Muscle layer of duodenum (tissue), 2 donors: ENCODE measurements around the gene SLC7A6OS.
A peak's percentile ranks its signal among the peaks of the same experiment; 100 is the strongest.

Experiments used
- H3K27ac ChIP-seq: one replicate; pipeline ENCODE4 v1.7.0; 2013; ENCODE audit warnings: mild to moderate bottlenecking, low read length
- H3K27me3 ChIP-seq: one replicate; pipeline ENCODE4 v1.7.0; 2013; ENCODE audit warnings: low read depth, mild to moderate bottlenecking, control low read depth, low read length
- H3K36me3 ChIP-seq, 2 donors: one replicate each; pipeline ENCODE4 v1.7.0; 2013; ENCODE audit warnings: low read length in 2 of 2, control low read depth in 1 of 2, mild to moderate bottlenecking in 1 of 2; ENCODE audit not compliant: insufficient read depth in 2 of 2, control insufficient read depth in 1 of 2
- H3K4me1 ChIP-seq, 2 donors: one replicate each; pipeline ENCODE4 v1.7.0; 2013; ENCODE audit warnings: low read length in 2 of 2, mild to moderate bottlenecking in 2 of 2, control low read depth in 1 of 2, moderate library complexity in 1 of 2; ENCODE audit not compliant: insufficient read depth in 2 of 2, control insufficient read depth in 1 of 2
- H3K4me3 ChIP-seq, 2 donors: one replicate each; pipeline ENCODE4 v1.7.0; 2013; ENCODE audit warnings: low read length in 2 of 2, low read depth in 1 of 2, mild to moderate bottlenecking in 1 of 2
- H3K9me3 ChIP-seq, 2 donors: one replicate each; pipeline ENCODE4 v1.7.0; 2013; ENCODE audit warnings: low read length in 2 of 2, control low read depth in 1 of 2, mild to moderate bottlenecking in 1 of 2; ENCODE audit not compliant: control insufficient read depth in 1 of 2
- donor health status: healthy.

Gene SLC7A6OS

GRCh38 chr16:68274441-68274840 lies 36.3 kb downstream of the SLC7A6OS start:
- Histone ChIP-seq H3K4me1 (peaks cover 4 to 13% of the 10 kb centered on the region in 2 donors), H3K27ac (no peak overlapping the region), H3K4me3 (no peak overlapping the region), H3K36me3 (peaks cover 2 to 6% of the 10 kb centered on the region in 2 donors), H3K9me3 (no peaks in the 10 kb centered on the region), H3K27me3 (no peaks in the 10 kb centered on the region)

DNA sequence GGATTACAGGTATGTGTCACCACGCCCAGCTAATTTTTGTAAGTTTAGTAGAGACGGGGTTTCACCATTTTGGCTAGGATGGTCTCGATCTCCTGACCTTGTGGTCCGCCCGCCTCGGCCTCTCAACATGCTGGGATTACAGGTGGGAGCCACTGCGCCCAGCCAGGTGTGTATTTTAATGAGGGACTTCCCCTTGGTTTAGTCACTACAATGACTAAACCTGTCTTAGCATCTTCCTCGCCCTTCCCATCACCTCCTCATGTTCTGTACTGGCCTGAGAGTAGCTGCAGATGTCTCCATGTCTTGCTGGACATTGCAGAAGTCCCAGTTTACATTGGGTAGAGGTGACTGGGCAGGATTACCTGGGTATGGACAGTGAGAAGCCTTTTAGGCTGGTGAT lies 36.9 kb downstream of the SLC7A6OS start:
- H3K9me3 ChIP-seq = no peaks in the 10 kb centered on the region
- H3K36me3 ChIP-seq = peaks cover 0 to 6% of the 10 kb centered on the region in 2 donors
- H3K4me1 ChIP-seq = peaks cover 4 to 13% of the 10 kb centered on the region in 2 donors
- H3K4me3 ChIP-seq = no peak overlapping the region
- H3K27ac ChIP-seq = no peak overlapping the region
- H3K27me3 ChIP-seq = no peaks in the 10 kb centered on the region

- Histone ChIP-seq H3K27me3 (no peaks in the 10 kb centered on the region), H3K36me3 (peaks cover 0 to 6% of the 10 kb centered on the region in 2 donors), H3K4me1 (peaks cover 4 to 13% of the 10 kb centered on the region in 2 donors), H3K9me3 (no peaks in the 10 kb centered on the region), H3K4me3 (no peak overlapping the region), H3K27ac (no peak overlapping the region)
These were observed 37.3 kb downstream of the SLC7A6OS start for GRCh38 chr16:68273459-68273858.

- peaks cover 4 to 20% of the 10 kb centered on the region in 2 donors for H3K4me1 ChIP-seq
- no peak overlapping the region for H3K4me3 ChIP-seq
- H3K9me3 ChIP-seq = no peaks in the 10 kb centered on the region
- H3K36me3 ChIP-seq = peaks cover 0 to 6% of the 10 kb centered on the region in 2 donors
- no peaks in the 10 kb centered on the region for H3K27me3 ChIP-seq
- no peak overlapping the region for H3K27ac ChIP-seq
These were observed 38.1 kb downstream of the SLC7A6OS start for GRCh38 chr16:68272507-68273209.

DNA sequence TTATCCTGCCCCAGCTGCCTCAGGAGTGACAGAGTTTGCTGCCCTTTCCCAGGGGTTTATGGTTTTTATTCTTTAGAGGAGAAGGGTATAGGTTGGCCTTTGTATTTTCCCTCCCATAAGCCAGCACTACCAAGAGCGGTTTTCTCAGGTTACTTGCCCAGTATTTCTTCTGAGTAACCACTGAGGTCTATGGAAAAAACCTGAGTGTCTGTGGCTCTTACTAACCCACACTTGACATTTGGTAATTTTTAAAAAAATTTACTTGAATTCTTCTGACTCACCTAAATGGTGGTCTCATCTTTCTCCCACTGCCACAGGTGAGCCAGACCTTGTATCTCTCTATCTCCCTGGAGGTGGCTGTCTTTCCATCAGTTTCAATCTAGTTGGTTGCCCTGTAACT lies 40.4 kb downstream of the SLC7A6OS start:
- H3K27me3 ChIP-seq = no peaks in the 10 kb centered on the region
- H3K9me3 ChIP-seq = no peaks in the 10 kb centered on the region
- H3K4me3 ChIP-seq = no peak overlapping the region
- no peak overlapping the region for H3K27ac ChIP-seq
- peaks cover 0 to 18% of the 10 kb centered on the region in 2 donors for H3K4me1 ChIP-seq
- peaks cover 0 to 6% of the 10 kb centered on the region in 2 donors for H3K36me3 ChIP-seq

- Histone ChIP-seq H3K4me3 (no peak overlapping the region), H3K27ac (no peak overlapping the region), H3K9me3 (no peaks in the 10 kb centered on the region), H3K4me1 (peaks cover 0 to 18% of the 10 kb centered on the region in 2 donors), H3K27me3 (no peaks in the 10 kb centered on the region), H3K36me3 (peaks cover under 1 to 5% of the 10 kb centered on the region in 2 donors)
These were observed 41.0 kb downstream of the SLC7A6OS start for GRCh38 chr16:68269793-68270192.

DNA sequence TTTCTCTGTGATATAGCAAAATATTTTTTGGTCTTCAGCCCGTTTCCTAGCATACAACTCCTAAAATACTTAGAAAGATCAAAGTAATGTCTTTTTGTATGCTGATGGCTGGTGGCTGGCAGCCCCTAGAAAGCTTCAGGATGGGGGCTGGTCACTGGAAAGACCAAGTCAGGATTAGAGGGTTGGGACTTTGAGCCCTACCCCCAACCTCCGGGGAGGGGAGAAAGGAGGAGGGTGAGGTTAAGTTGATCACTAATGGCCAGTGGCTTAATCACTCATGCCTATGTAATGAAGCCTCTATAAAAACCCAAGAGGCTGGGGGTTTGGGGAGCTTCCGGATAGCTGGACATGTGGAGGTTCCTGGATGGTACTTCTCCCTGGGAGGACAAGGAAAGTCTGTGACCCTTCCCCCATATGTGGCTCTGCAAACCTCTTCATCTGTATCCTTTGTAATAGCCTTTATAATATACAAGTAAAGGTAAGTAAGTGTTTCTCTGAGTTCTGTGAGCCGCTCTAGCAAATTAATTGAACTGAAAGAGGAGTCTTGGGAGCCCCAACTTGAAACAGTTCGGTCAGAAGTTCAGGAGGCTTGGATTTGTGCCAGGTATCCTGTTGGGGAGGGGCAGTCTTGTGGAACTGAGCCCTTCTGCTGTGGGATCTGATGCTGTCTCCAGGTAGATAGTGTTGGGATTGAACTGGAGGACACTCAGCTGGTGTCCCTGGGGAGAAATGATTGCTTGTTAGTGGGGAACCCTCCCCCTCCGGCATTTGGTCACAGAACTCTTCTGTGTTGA lies 42.9 kb downstream of the SLC7A6OS start:
- no peaks in the 10 kb centered on the region for H3K9me3 ChIP-seq
- no peak overlapping the region for H3K27ac ChIP-seq
- H3K36me3 ChIP-seq = peaks cover 0 to 4% of the 10 kb centered on the region in 2 donors
- H3K4me3 ChIP-seq = no peak overlapping the region
- no peaks in the 10 kb centered on the region for H3K27me3 ChIP-seq
- peaks cover 0 to 25% of the 10 kb centered on the region in 2 donors for H3K4me1 ChIP-seq

DNA sequence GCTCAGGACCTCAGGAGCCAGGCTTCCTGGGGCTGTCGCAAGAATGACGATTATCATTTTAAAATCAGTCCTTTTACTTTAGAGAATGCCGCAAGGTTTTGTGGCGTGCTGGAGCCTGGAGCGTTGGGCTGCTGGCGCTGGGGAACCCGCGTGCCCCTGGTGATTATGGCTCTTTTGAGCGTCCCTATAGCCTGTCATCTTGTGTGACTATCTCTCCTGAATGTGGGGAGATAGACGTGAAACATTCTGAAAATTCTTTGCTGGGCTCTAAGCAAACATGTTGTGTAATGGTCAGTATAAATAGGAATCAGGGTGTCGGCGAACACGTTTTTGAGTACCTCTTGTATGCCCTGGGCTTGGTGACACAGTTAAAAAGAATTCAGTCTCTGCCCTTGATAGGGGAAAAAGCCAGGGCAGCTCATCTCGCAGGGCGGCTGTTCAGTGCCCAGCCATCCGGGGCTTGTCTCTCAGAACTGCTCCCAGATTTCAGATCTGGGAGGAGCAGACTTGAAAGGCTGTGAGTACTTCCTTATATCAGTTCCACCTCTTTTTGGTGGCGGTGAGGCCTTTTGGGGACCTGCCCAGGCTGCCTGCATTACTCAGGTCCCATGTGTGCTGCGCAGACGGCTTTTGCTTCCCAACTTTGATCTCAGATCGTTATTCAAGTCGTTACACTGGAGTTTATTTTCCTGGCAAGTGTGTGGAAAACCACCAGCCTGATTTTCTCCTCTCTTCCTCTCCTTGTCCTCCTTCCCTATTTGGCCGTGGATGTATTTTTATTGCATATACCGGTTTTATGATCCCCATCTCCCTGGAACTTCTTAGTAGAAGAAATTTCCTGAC lies 45.4 kb downstream of the SLC7A6OS start:
- H3K9me3 ChIP-seq = no peaks in the 10 kb centered on the region
- H3K27ac ChIP-seq = peak overlapping the region; percentile 89
- no peaks in the 10 kb centered on the region for H3K27me3 ChIP-seq
- H3K36me3 ChIP-seq = peaks cover 0 to 7% of the 10 kb centered on the region in 2 donors
- peaks cover 0 to 31% of the 10 kb centered on the region in 2 donors for H3K4me1 ChIP-seq
- H3K4me3 ChIP-seq = peak overlapping the region; percentile 82 to 86

- Histone ChIP-seq H3K9me3 (no peaks in the 10 kb centered on the region), H3K4me3 (peak within 1 kb of the TSS; percentile 82 to 86), H3K27ac (peak within 1 kb of the TSS; percentile 89), H3K27me3 (no peaks in the 10 kb centered on the region), H3K4me1 (peaks cover 0 to 31% of the 10 kb centered on the region in 2 donors), H3K36me3 (peaks cover 9 to 16% of the 10 kb centered on the region in 2 donors)
These were observed 46.3 kb downstream of the SLC7A6OS start, which contains the start of gene SLC7A6 for GRCh38 chr16:68264128-68265077. Gene SLC7A6, plus strand, starts transcription at chr16:68264526. Its CDS starts 10,201 bp downstream, at chr16:68274727.

GRCh38 chr16:68263559-68264127 lies 47.1 kb downstream of the SLC7A6OS start:
- no peaks in the 10 kb centered on the region for H3K27me3 ChIP-seq
- no peaks in the 10 kb centered on the region for H3K9me3 ChIP-seq
- H3K4me1 ChIP-seq = peaks cover 0 to 31% of the 10 kb centered on the region in 2 donors
- peak overlapping the region; percentile 63 for H3K27ac ChIP-seq
- H3K4me3 ChIP-seq = peak overlapping the region; percentile 46 to 86
- H3K36me3 ChIP-seq = peaks cover 10 to 24% of the 10 kb centered on the region in 2 donors
